Mesendoderm (in vitro differentiated cells): ENCODE data around the gene SNAI3.

ENCODE experiments used
- DNase-seq: peaks from one replicate; pipeline ENCODE4 v3.0.0; 2013
- H2AK5ac ChIP-seq: 2 replicates; pipeline ENCODE4 v1.6.1; 2013; ENCODE audit warnings: low read length, inconsistent platforms
- H2BK120ac ChIP-seq: 2 replicates; pipeline ENCODE4 v1.6.1; 2013; ENCODE audit warnings: low read depth, mild to moderate bottlenecking, low read length, moderate library complexity, mixed read lengths
- H2BK15ac ChIP-seq: replicated peaks from 2 replicates; pipeline ENCODE4 v1.6.1; 2013; ENCODE audit warnings: low read depth, mild to moderate bottlenecking, moderate library complexity
- H2BK5ac ChIP-seq: 2 replicates; pipeline ENCODE4 v1.6.1; 2013; ENCODE audit warnings: low read length, inconsistent platforms
- H3K18ac ChIP-seq: 2 replicates; pipeline ENCODE4 v1.6.1; 2013; ENCODE audit warnings: mild to moderate bottlenecking, low read length, mixed read lengths
- H3K23ac ChIP-seq: one replicate; pipeline ENCODE4 v1.6.1; 2013; ENCODE audit warnings: low read length
- H3K27ac ChIP-seq: 2 replicates; pipeline ENCODE4 v1.5.1; 2013; ENCODE audit warnings: low read depth, mild to moderate bottlenecking, inconsistent platforms, low read length, moderate library complexity
- H3K27me3 ChIP-seq: 2 replicates; pipeline ENCODE4 v1.6.1; 2013; ENCODE audit warnings: low read length, control low read depth, mild to moderate bottlenecking, inconsistent platforms; ENCODE audit not compliant: insufficient read depth, poor library complexity
- H3K36me3 ChIP-seq: 2 replicates; pipeline ENCODE4 v1.6.1; 2013; ENCODE audit warnings: low read length, inconsistent platforms; ENCODE audit not compliant: control insufficient read depth, insufficient read depth
- H3K4ac ChIP-seq: one replicate; pipeline ENCODE4 v1.6.1; 2013; ENCODE audit warnings: low read depth, mild to moderate bottlenecking, low read length, moderate library complexity
- H3K4me1 ChIP-seq: 2 replicates; pipeline ENCODE4 v1.6.1; 2013; ENCODE audit warnings: low read depth, low read length, inconsistent platforms; ENCODE audit not compliant: control insufficient read depth
- H3K4me2 ChIP-seq: 2 replicates; pipeline ENCODE4 v1.6.1; 2013; ENCODE audit warnings: low read length
- H3K4me3 ChIP-seq: 2 replicates; pipeline ENCODE4 v1.5.1; 2013; ENCODE audit warnings: mild to moderate bottlenecking, low read length
- H3K56ac ChIP-seq: one replicate; pipeline ENCODE4 v1.6.1; 2013; ENCODE audit warnings: low read length
- H3K79me1 ChIP-seq: 2 replicates; pipeline ENCODE4 v1.6.1; 2013; ENCODE audit warnings: low read length, inconsistent platforms
- H3K79me2 ChIP-seq: 2 replicates; pipeline ENCODE4 v1.6.1; 2013; ENCODE audit warnings: mild to moderate bottlenecking, low read length; ENCODE audit not compliant: control insufficient read depth, insufficient read depth
- H3K9ac ChIP-seq: 2 replicates; pipeline ENCODE4 v1.6.1; 2013; ENCODE audit warnings: low read length, inconsistent platforms
- H4K5ac ChIP-seq: one replicate; pipeline ENCODE4 v1.6.1; 2013; ENCODE audit warnings: low read length
- H4K8ac ChIP-seq: one replicate; pipeline ENCODE4 v1.6.1; 2013; ENCODE audit warnings: low read depth, mild to moderate bottlenecking, control low read depth, low read length, moderate library complexity
- WGBS: extraction: QIAGEN DNeasy Blood & Tissue Kit; methylation state at CpG from one replicate; pipeline ENCODE4 v1.1.7; 2013; ENCODE audit warnings: low lambda C conversion rate, missing lambda C conversion rate; ENCODE audit not compliant: insufficient coverage; ENCODE audit errors: extremely low coverage; 5-methylcytosine and 5-hydroxymethylcytosine counted together

Gene SNAI3

DNA sequence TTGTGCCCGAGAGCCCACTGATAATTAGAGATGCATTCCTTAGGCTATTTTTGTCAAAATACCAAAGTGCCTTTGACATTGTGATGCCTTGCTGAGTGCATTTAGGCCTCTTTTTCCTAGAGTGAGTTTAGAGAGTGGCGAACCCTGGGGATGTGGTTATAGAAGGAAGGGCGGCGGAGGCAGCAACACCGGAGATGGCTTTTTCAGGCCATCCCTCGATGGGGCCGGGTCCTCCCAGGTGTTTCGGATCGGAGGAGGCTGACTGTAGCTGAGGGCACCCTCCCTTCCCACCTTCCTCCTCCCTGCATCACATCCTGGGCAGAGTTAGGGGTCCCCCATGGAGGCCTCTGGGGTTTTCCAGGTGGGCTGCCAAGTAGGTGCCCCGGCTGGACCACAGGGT lies 6.6 kb upstream of the SNAI3 start:
- H4K8ac ChIP-seq, result no peak overlapping the region
- no peak overlapping the region for H3K56ac ChIP-seq
- H2BK15ac ChIP-seq, result no peak overlapping the region
- no peak overlapping the region for H3K18ac ChIP-seq
- H2AK5ac ChIP-seq, result no peak overlapping the region
- DNase-seq, result no peak
- H3K23ac ChIP-seq, result no peak overlapping the region
- no peak overlapping the region for H4K5ac ChIP-seq
- H3K4me1 ChIP-seq, result no peaks in the 10 kb centered on the region
- no peaks in the 10 kb centered on the region for H3K27me3 ChIP-seq
- no peaks in the 10 kb centered on the region for H3K79me1 ChIP-seq
- no peak overlapping the region for H3K4ac ChIP-seq
- H3K36me3 ChIP-seq, result no peaks in the 10 kb centered on the region
- H3K27ac ChIP-seq, result no peak overlapping the region
- no CpG with 5 or more reads among the region's 10 CpGs for WGBS
- H2BK5ac ChIP-seq, result no peak overlapping the region
- H2BK120ac ChIP-seq, result no peak overlapping the region
- H3K9ac ChIP-seq, result no peak overlapping the region
- H3K4me3 ChIP-seq, result no peak overlapping the region
- no peak overlapping the region for H3K4me2 ChIP-seq
- H3K79me2 ChIP-seq, result no peaks in the 10 kb centered on the region

DNA sequence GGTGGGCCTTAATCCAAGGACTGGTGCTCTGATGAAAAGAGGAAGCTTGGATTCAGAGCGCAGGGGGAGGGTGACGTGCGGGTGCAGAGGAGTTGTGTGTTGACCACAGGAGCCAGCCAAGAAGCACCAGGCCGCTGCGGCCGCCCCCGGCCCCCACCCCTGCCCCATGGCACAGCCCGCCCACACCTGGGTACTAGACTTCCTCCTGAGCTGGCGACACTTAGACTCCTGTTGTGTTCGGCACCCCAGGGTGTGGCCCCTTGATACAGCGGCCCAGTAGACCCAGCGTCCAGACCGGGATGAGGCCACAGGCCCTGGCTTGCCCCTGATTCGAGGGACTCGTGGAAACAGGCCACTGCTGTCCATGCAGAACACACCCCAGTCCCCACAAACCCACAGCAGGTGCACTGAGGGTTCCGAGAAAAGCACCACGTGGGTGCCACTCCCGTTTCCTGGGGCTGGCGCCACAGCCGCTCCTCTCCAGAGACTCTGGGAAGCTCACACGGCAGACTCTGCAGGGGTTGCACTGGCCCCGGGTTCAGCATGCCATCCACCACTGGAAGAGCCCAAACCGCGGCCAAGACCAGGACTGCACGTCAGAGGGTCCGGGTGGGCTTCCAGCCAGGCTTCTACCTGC lies 5.7 kb upstream of the SNAI3 start:
- Histone ChIP-seq H4K8ac (no peak overlapping the region), H3K18ac (no peak overlapping the region), H4K5ac (no peak overlapping the region), H3K4me3 (no peak overlapping the region), H3K23ac (no peak overlapping the region), H3K79me2 (no peaks in the 10 kb centered on the region), H3K4me2 (no peak overlapping the region), H3K4ac (no peak overlapping the region), H2AK5ac (no peak overlapping the region), H3K56ac (no peak overlapping the region), H2BK120ac (no peak overlapping the region), H3K9ac (no peak overlapping the region), H3K27me3 (no peaks in the 10 kb centered on the region), H3K27ac (no peak overlapping the region), H3K79me1 (no peaks in the 10 kb centered on the region), H3K4me1 (no peaks in the 10 kb centered on the region), H3K36me3 (no peaks in the 10 kb centered on the region), H2BK15ac (no peak overlapping the region), H2BK5ac (no peak overlapping the region)
- no peak for DNase-seq
- whole genome bisulfite sequencing, result no CpG with 5 or more reads among the region's 26 CpGs

DNA sequence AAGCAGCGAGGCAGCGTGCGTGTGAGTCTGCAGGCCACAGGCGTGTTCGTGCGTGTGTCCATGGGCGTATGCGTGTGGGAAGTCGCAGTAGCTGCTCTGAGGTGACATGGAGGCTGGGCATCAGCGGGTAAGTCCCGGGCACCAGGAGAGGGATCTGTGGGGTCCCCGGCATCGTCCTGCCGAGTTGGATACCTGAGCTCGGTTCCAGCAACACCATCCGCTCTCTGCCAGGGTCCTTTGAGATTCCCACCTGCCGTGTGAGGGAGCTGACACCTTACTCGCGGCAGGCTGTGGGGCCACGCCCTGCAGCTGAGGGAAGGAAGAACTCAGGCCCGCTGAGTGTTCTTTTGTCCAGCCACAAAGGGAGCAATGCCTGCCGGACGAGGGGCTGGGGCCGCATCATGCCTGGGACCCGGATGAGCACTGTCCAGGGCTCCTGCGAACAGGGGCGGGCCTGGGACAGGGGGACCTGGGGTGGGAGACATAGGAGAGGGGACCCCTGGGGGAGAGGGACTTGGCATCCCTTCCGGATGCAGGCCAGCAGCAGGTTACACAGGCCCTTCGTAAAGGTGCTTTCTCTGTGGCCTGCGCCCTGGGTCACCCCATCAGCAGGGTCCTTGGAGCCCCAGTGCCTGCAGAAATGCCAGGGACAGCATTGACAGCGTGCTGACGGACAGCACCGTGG lies 5.0 kb upstream of the SNAI3 start:
- H3K36me3 ChIP-seq, result no peaks in the 10 kb centered on the region
- H3K4me1 ChIP-seq, result no peaks in the 10 kb centered on the region
- no peak overlapping the region for H2BK15ac ChIP-seq
- peaks cover 2% of the 10 kb centered on the region for H3K27me3 ChIP-seq
- H3K18ac ChIP-seq, result no peak overlapping the region
- no peak overlapping the region for H2AK5ac ChIP-seq
- H3K4me3 ChIP-seq, result no peak overlapping the region
- no peak overlapping the region for H4K5ac ChIP-seq
- H2BK5ac ChIP-seq, result no peak overlapping the region
- no peak overlapping the region for H3K4me2 ChIP-seq
- H3K79me2 ChIP-seq, result no peaks in the 10 kb centered on the region
- WGBS, result no CpG with 5 or more reads among the region's 33 CpGs
- DNase-seq, result no peak
- no peak overlapping the region for H3K23ac ChIP-seq
- H3K4ac ChIP-seq, result no peak overlapping the region
- H4K8ac ChIP-seq, result no peak overlapping the region
- no peak overlapping the region for H3K27ac ChIP-seq
- no peak overlapping the region for H3K56ac ChIP-seq
- no peak overlapping the region for H3K9ac ChIP-seq
- H3K79me1 ChIP-seq, result no peaks in the 10 kb centered on the region
- no peak overlapping the region for H2BK120ac ChIP-seq

DNA sequence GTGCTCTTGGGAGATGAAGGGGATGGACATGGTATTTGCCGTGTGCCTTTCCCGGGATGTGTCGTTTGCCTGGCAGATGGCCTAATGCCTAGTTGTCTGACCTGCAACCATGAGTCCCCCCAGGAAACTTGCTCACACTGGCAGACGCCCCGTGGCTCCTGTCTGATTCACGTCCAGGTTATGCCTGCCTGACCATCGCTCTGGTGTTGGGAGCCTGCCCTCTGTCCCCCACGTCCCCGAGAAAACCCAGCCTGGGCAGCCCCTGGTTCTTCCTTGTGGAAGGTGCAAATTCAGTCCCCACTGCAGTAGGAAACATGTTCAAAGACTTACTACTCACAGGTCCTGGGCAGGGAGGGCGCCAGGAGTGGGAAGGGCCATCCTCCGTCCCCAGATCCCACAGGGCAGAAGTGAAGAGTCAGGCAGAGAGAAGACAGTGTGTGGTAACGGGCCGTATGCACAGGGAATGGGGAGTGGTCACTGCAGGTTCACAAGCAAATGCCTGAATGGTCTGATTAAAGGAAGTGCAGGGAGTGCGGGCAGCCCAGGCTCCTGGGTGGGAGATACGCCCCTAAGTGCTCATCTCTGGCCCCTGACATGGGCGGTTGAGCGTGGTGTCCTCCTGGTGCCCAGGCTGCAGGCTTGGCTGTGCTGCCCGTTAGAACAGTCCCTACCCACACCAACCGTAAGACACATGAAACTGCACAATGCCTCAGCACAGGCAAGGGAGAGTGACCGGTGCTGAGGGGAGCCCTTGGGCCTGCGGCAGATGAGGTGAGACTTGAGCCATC lies 4.2 kb upstream of the SNAI3 start:
- H3K4me3 ChIP-seq, result no peak overlapping the region
- no peak overlapping the region for H3K4me2 ChIP-seq
- no peak overlapping the region for H3K4ac ChIP-seq
- no peaks in the 10 kb centered on the region for H3K79me2 ChIP-seq
- no peak overlapping the region for H2BK120ac ChIP-seq
- H4K8ac ChIP-seq, result no peak overlapping the region
- H3K56ac ChIP-seq, result no peak overlapping the region
- H2BK15ac ChIP-seq, result no peak overlapping the region
- H3K27me3 ChIP-seq, result peaks cover 2% of the 10 kb centered on the region
- H2AK5ac ChIP-seq, result no peak overlapping the region
- WGBS, result no CpG with 5 or more reads among the region's 21 CpGs
- no peak overlapping the region for H3K27ac ChIP-seq
- H3K4me1 ChIP-seq, result no peaks in the 10 kb centered on the region
- no peaks in the 10 kb centered on the region for H3K79me1 ChIP-seq
- no peak overlapping the region for H2BK5ac ChIP-seq
- H3K23ac ChIP-seq, result no peak overlapping the region
- no peaks in the 10 kb centered on the region for H3K36me3 ChIP-seq
- no peak overlapping the region for H3K9ac ChIP-seq
- no peak overlapping the region for H4K5ac ChIP-seq
- H3K18ac ChIP-seq, result no peak overlapping the region
- DNase-seq, result no peak

DNA sequence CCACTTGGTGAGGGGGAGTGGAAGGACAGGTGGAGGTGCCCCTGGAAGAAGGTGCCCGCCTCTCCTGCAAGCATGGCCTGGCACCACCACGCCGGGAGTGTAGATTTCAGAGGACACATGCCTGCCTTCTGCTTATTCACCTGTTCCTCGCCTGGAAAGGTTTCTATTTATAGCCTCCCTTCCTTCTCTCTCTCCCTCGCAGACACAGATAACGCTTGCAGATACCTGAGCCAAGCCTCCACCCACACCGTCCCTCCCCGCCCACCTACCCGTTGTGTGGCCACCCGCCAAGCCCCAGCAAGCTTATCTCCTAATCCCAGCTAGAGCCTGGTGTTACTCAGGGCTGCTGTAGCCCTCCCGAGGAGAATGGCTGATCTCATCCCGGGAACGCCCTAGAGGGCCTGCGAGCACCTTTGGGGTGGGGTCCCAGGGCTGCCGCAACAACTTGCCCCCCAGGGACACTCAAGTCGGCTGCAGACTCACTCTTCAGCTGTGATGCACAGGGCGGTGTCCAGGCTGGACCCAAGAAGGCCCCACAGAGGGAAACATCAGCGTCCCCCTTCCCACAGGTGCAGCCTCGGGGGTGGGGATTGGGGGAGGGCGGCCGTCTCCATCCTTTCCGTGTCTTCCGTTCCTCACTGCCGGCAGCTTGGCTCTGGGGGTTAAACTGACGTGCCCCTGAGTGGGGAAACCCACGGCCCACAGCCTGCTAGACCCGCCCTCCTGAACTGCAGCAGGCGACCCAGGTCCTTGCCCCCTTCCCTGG lies 1.9 kb upstream of the SNAI3 start:
- Histone ChIP-seq H4K5ac (no peak overlapping the region), H3K23ac (no peak overlapping the region), H3K4me3 (no peak overlapping the region), H2AK5ac (no peak overlapping the region), H3K36me3 (no peaks in the 10 kb centered on the region), H3K56ac (no peak overlapping the region), H3K27ac (no peak overlapping the region), H3K79me1 (no peaks in the 10 kb centered on the region), H3K27me3 (peaks cover 2% of the 10 kb centered on the region), H3K18ac (no peak overlapping the region), H2BK5ac (no peak overlapping the region), H3K4ac (no peak overlapping the region), H2BK120ac (no peak overlapping the region), H3K4me1 (no peaks in the 10 kb centered on the region), H3K9ac (no peak overlapping the region), H4K8ac (no peak overlapping the region), H2BK15ac (no peak overlapping the region), H3K79me2 (no peaks in the 10 kb centered on the region), H3K4me2 (no peak overlapping the region)
- DNase-seq, result peak; percentile 34
- WGBS, result no CpG with 5 or more reads among the region's 28 CpGs
